ENCODE results near the gene YTHDF2.
"Not testable (repeated sequence)": the region's sequence is repeated elsewhere in the genome, so short reads cannot be mapped to it uniquely, and the experiment has no call there.

DNA sequence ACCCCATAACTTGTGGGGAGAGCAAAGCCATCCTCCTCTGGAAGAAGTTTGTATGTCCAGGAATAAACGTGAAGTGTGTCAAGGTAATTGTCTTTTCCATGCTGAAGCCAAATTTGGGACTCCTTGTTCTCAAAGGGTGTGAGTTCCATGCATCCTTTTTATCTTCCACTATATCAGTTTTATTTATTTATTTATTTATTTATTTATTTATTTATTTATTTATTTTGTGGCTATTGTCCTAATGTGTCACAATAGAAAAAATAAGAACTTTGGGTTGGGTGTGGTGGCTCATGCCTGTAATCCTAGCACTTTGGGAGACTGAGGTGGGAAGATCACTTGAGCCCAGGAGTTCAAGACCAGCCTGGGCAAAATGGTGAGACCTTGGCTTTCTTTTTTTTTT, 45.1 kb upstream of the YTHDF2 start:
- not testable (repeated sequence) for TF ChIP-seq CHD2 (IDR thresholded peaks at IDR 0.05; ENCODE audit: low read depth, low read length); TCF7 (IDR thresholded peaks at IDR 0.05; ENCODE audit: borderline replicate concordance)
